A673 (cell line): ENCODE results near the gene CFHR3. TPM values are rescaled to one million over a fixed set of nuclear protein-coding genes. Genes with fewer than 3 reads are reported as not detected.

Experiments
- Bru-seq: library from RNA; stranded (reverse); fragments of 400-500 nt; gene quantifications from one replicate; lab custom pipeline; 2021; lab: Mats Ljungman, UMichigan
- BruChase-seq, 2 experiments: library from RNA; stranded (reverse); fragments of 400-500 nt; gene quantifications; one replicate each; lab custom pipeline; 2021; lab: Mats Ljungman, UMichigan
- BruUV-seq: library from RNA; stranded (reverse); fragments of 400-500 nt; replicated peaks from 2 replicates; lab custom pipeline; 2021; lab: Mats Ljungman, UMichigan
- CTCF ChIA-PET: fragments of 300-600 bp; sonication (Branson Sonifier 250); formaldehyde crosslinking; loops from one replicate; lab custom pipeline; 2022; ENCODE audit warnings: antibody characterized with exemption; lab: Charles Lee
- POLR2A ChIA-PET: fragments of 300-600 bp; sonication (Branson Sonifier 250); formaldehyde crosslinking; loops from one replicate; lab custom pipeline; 2022; ENCODE audit warnings: antibody characterized with exemption; ENCODE audit not compliant: low non-redundant PET; lab: Charles Lee
- DNase-seq: peaks from one replicate; pipeline ENCODE4 v3.0.0-alpha.2; 2015; ENCODE audit warnings: low spot score
- H3K27ac ChIP-seq: fragments of 200-600 bp; sonication (generic); 2 replicates; pipeline ENCODE4 v1.5.1; 2016; ENCODE audit warnings: mixed run types, low read depth, mild to moderate bottlenecking, mixed read lengths, antibody characterized with exemption, low read length; ENCODE audit not compliant: poor library complexity, severe bottlenecking
- H3K27me3 ChIP-seq: fragments of 200-600 bp; sonication (generic); replicated peaks from 2 replicates; pipeline ENCODE4 v1.6.1; 2017; ENCODE audit warnings: mixed run types, low read depth, mild to moderate bottlenecking, mixed read lengths, antibody characterized with exemption, low read length; ENCODE audit not compliant: insufficient read depth, poor library complexity
- H3K36me3 ChIP-seq: fragments of 200-600 bp; sonication (generic); 2 replicates; pipeline ENCODE4 v1.6.1; 2016; ENCODE audit warnings: mixed run types, mild to moderate bottlenecking, mixed read lengths, antibody characterized with exemption, low read length; ENCODE audit not compliant: insufficient read depth, poor library complexity, severe bottlenecking
- H3K4me1 ChIP-seq: fragments of 200-600 bp; sonication (generic); 2 replicates; pipeline ENCODE4 v1.6.1; 2017; ENCODE audit warnings: mixed run types, mild to moderate bottlenecking, mixed read lengths, antibody characterized with exemption, low read length; ENCODE audit not compliant: insufficient read depth, poor library complexity, severe bottlenecking
- H3K4me3 ChIP-seq: fragments of 200-600 bp; sonication (generic); 2 replicates; pipeline ENCODE4 v1.5.1; 2016; ENCODE audit warnings: low read depth, mixed run types, mild to moderate bottlenecking, mixed read lengths, low read length; ENCODE audit not compliant: poor library complexity, severe bottlenecking
- H3K9me3 ChIP-seq: fragments of 200-600 bp; sonication (generic); 2 replicates; pipeline ENCODE4 v1.6.1; 2016; ENCODE audit warnings: mixed run types, low read depth, mild to moderate bottlenecking, mixed read lengths, antibody characterized with exemption, low read length; ENCODE audit not compliant: poor library complexity, severe bottlenecking
- EZH2 ChIP-seq: fragments of 200-600 bp; sonication (generic); IDR thresholded peaks from 2 replicates; pipeline ENCODE4 v1.6.1; 2017; ENCODE audit warnings: borderline replicate concordance, low read depth, mild to moderate bottlenecking, mixed read lengths, antibody characterized with exemption, low read length; ENCODE audit not compliant: poor library complexity, severe bottlenecking
- intact Hi-C: fragments of 100-400 bp; cut with micrococcal nuclease; formaldehyde crosslinking; loops from one replicate; pipeline ENCODE4 v1.10.0; 2022; ENCODE audit not compliant: unreplicated experiment
- long read RNA-seq: library from polyadenylated mRNA; stranded (forward); transcript quantifications from one replicate; pipeline ENCODE4 v2.0.0, GENCODE V29; 2022
- total RNA-seq: library from RNA; stranded (reverse); gene quantifications from 2 replicates; pipeline ENCODE4 v1.2.3, GENCODE V29; 2021
- TF ChIP-seq, protein P1 (sequence below): fragments of 300-800, 200-600 bp; sonication (generic); conservative IDR thresholded peaks from 2 replicates; pipeline ENCODE4 v1.5.1; 2017; ENCODE audit warnings: low read depth, mild to moderate bottlenecking, antibody characterized with exemption, low read length, moderate library complexity, mixed read lengths

Gene CFHR3
- total RNA-seq, result not detected in 2 replicates
- Bru-seq, nascent RNA, result not detected
- not detected for BruChase-seq, experiment 1, labeled RNA remaining after a 2-hour chase
- not detected for BruChase-seq, experiment 2, labeled RNA remaining after a 6-hour chase
- long read RNA-seq, result 0 reads

DNA sequence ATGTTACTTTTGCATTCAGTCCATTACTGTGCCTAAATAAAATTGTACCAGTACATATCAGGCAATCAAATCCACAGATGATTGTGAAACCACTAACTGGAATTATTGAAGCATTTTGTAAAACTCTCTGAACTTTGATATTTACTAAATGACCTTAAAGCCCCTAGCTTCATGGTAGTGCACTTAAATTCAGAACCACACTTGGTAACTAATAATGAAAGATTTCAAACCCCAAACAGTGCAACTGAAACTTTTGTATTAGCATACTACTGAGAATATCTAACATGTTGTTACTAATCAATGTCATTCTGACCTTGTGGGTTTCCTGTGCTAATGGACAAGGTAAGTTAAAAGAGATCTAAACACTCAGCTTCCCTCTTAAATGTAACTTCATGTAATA lies at the start of gene CFHR3:
Gene CFHR3 (plus strand): TSS at position 238 of the 400 bp plus-strand sequence. CDS start 47 bp downstream, at position 285.
- ChIA-PET POLR2A (no interaction called here), CTCF (no interaction called here)
- no peak for DNase-seq
- TF ChIP-seq, protein P1, sequence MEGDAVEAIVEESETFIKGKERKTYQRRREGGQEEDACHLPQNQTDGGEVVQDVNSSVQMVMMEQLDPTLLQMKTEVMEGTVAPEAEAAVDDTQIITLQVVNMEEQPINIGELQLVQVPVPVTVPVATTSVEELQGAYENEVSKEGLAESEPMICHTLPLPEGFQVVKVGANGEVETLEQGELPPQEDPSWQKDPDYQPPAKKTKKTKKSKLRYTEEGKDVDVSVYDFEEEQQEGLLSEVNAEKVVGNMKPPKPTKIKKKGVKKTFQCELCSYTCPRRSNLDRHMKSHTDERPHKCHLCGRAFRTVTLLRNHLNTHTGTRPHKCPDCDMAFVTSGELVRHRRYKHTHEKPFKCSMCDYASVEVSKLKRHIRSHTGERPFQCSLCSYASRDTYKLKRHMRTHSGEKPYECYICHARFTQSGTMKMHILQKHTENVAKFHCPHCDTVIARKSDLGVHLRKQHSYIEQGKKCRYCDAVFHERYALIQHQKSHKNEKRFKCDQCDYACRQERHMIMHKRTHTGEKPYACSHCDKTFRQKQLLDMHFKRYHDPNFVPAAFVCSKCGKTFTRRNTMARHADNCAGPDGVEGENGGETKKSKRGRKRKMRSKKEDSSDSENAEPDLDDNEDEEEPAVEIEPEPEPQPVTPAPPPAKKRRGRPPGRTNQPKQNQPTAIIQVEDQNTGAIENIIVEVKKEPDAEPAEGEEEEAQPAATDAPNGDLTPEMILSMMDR, result no peak
- no peak for TF ChIP-seq EZH2
- Histone ChIP-seq H3K4me1 (no peaks in the 10 kb centered on the region), H3K4me3 (no peak within 1 kb of the TSS), H3K27ac (no peak within 1 kb of the TSS), H3K36me3 (no peaks in the 10 kb centered on the region), H3K27me3 (no peaks in the 10 kb centered on the region), H3K9me3 (no peaks in the 10 kb centered on the region)
- BruUV-seq, result no TSS peak
- intact Hi-C loops, result no loop called here

DNA sequence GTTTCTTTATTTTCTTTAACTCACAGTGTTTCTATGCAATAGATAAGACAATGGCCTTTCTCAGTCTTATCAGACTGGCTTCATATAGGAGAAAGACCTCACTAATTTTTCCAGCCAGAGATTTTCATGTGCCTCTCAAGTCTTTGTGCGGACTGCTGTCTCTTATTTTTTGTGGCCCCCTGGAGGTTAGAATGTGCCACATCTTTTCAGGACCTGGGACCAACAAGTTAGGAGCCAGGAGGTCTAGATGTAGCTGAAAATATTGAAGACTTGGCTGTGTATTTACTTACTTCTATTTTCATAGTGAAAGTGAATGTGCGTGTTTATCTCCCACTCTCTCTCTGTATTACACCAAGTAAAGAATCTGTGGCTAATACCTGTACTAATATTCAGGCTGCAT lies 42.1 kb upstream of the CFHR3 start:
- no peak for TF ChIP-seq EZH2
- TF ChIP-seq, protein P1, result peak; percentile 33
- ChIA-PET POLR2A (no interaction called here), CTCF (no interaction called here)
- H3K27ac ChIP-seq, result no peak overlapping the region
- H3K36me3 ChIP-seq, result no peaks in the 10 kb centered on the region
- DNase-seq, result peak; percentile 11
- H3K9me3 ChIP-seq, result no peaks in the 10 kb centered on the region
- intact Hi-C loops, result no loop called here
- no peaks in the 10 kb centered on the region for H3K4me1 ChIP-seq
- no peaks in the 10 kb centered on the region for H3K27me3 ChIP-seq
- H3K4me3 ChIP-seq, result no peak overlapping the region
- no TSS peak for BruUV-seq

DNA sequence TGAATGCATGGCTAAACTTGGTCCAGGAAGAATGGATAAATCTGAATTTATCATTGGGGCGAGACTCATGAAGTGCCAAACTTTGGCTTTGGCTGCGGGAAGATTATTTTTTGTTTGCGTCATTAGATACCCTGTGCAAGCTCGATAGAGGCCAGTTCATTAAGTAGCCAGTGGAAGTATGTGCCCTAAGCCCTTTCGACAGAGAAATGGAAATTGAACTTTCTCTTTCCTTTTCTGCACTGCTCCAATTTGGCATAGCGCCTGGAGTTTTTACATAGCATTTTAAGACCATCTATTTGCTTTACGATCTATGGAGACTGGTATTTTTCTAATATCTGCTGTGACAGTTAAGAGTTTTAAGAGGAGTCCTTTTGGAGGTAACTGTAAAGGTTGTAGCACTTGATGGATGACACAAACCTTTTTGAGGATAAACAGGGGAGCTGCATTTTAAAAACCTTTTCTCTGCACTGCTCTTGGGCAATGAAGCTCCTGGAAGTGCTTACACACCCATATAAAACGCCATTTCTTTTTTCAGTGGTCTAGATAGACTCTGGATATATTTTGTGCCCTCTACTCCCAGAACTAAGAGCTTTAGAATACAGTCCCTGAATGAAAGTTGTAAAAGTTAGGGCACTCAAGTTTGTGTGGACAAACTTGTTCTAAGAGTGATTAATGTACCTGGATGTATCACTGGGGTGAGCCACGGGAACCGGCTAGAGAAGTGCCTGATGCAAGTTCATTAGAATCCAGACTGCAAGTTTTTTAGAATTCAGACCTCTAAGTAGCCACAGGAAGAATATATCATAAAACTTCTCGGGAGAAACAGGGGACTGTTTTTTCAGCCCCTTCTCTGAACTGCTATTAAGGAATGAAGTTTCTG lies 41.3 kb upstream of the CFHR3 start:
- no peak for DNase-seq
- ChIA-PET CTCF (no interaction called here), POLR2A (no interaction called here)
- intact Hi-C loops, result no loop called here
- TF ChIP-seq, protein P1, result no peak
- no peak for TF ChIP-seq EZH2
- Histone ChIP-seq H3K4me3 (no peak overlapping the region), H3K27me3 (no peaks in the 10 kb centered on the region), H3K27ac (no peak overlapping the region), H3K4me1 (no peaks in the 10 kb centered on the region), H3K9me3 (peaks cover 2% of the 10 kb centered on the region), H3K36me3 (no peaks in the 10 kb centered on the region)
- BruUV-seq, result no TSS peak
